Mesenchymal stem cell (in vitro differentiated cells and primary cell): ENCODE data around the gene TRAF4.

Experiments used
- DNase-seq: peaks from one replicate; pipeline ENCODE4 v3.0.0-alpha.2; 2013
- H2AFZ ChIP-seq: one replicate; pipeline ENCODE4 v1.6.1; 2013; ENCODE audit warnings: low read depth, mild to moderate bottlenecking, control low read depth, inconsistent platforms, low read length, moderate library complexity
- H2AK5ac ChIP-seq: 2 replicates; pipeline ENCODE4 v1.6.1; 2013; ENCODE audit warnings: low read length, moderate library complexity, mild to moderate bottlenecking, inconsistent platforms; ENCODE audit not compliant: severe bottlenecking
- H2BK120ac ChIP-seq: one replicate; pipeline ENCODE4 v1.6.1; 2013; ENCODE audit warnings: low read depth, mild to moderate bottlenecking, inconsistent platforms, low read length, moderate library complexity
- H2BK12ac ChIP-seq, 2 experiments: one replicate each; pipeline ENCODE4 v1.6.1; 2013; ENCODE audit warnings: inconsistent platforms in 2 of 2, low read length in 2 of 2, mild to moderate bottlenecking in 2 of 2, moderate library complexity in 2 of 2, control low read depth in 1 of 2
- H2BK15ac ChIP-seq: one replicate; pipeline ENCODE4 v1.6.1; 2013; ENCODE audit warnings: mild to moderate bottlenecking, low read depth, inconsistent platforms; ENCODE audit not compliant: poor library complexity, severe bottlenecking
- H2BK5ac ChIP-seq: 2 replicates; pipeline ENCODE4 v1.6.1; 2013; ENCODE audit warnings: low read depth, mild to moderate bottlenecking, low read length, control low read depth, inconsistent platforms; ENCODE audit not compliant: poor library complexity, severe bottlenecking
- H3K14ac ChIP-seq, 2 experiments: one replicate each; pipeline ENCODE4 v1.6.1; 2013; ENCODE audit warnings: inconsistent platforms in 2 of 2, low read length in 2 of 2, control low read depth in 1 of 2, mild to moderate bottlenecking in 1 of 2, moderate library complexity in 1 of 2
- H3K18ac ChIP-seq, 2 experiments: one replicate each; pipeline ENCODE4 v1.6.1; 2013; ENCODE audit warnings: inconsistent platforms in 2 of 2, low read length in 2 of 2, control low read depth in 1 of 2, low read depth in 1 of 2, mild to moderate bottlenecking in 1 of 2
- H3K23ac ChIP-seq, 2 experiments: one replicate each; pipeline ENCODE4 v1.6.1; 2013; ENCODE audit warnings: inconsistent platforms in 2 of 2, low read length in 2 of 2, mild to moderate bottlenecking in 2 of 2, moderate library complexity in 2 of 2, control low read depth in 1 of 2
- H3K27ac ChIP-seq: 2 replicates; pipeline ENCODE4 v1.5.1; 2013; ENCODE audit warnings: mild to moderate bottlenecking, moderate library complexity, low read length, control low read depth, inconsistent platforms; ENCODE audit not compliant: poor library complexity, severe bottlenecking
- H3K27me3 ChIP-seq, 2 experiments: 2 replicates each; pipeline versions ENCODE4 v1.6.1 to v1.7.0; 2013; ENCODE audit warnings: low read length in 2 of 2, mild to moderate bottlenecking in 2 of 2, moderate library complexity in 2 of 2, control low read depth in 1 of 2, inconsistent platforms in 1 of 2; ENCODE audit not compliant: control insufficient read depth in 1 of 2, insufficient read depth in 1 of 2
- H3K36me3 ChIP-seq, 2 experiments: 2 replicates each; pipeline versions ENCODE4 v1.6.1 to v1.7.0; 2013; ENCODE audit warnings: low read length in 2 of 2, control low read depth in 1 of 2, inconsistent platforms in 1 of 2, low read depth in 1 of 2, mild to moderate bottlenecking in 1 of 2; ENCODE audit not compliant: insufficient read depth in 2 of 2, control insufficient read depth in 1 of 2
- H3K4ac ChIP-seq, 2 experiments: one replicate each; pipeline ENCODE4 v1.6.1; 2013; ENCODE audit warnings: inconsistent platforms in 2 of 2, low read length in 2 of 2, mild to moderate bottlenecking in 2 of 2, moderate library complexity in 2 of 2, control low read depth in 1 of 2, low read depth in 1 of 2
- H3K4me1 ChIP-seq: 2 replicates; pipeline ENCODE4 v1.6.1; 2013; ENCODE audit warnings: low read depth, low read length, control low read depth; ENCODE audit not compliant: control insufficient read depth, insufficient read depth
- H3K4me2 ChIP-seq: 2 replicates; pipeline ENCODE4 v1.6.1; 2013; ENCODE audit warnings: low read length, mild to moderate bottlenecking, inconsistent platforms; ENCODE audit not compliant: poor library complexity, severe bottlenecking
- H3K4me3 ChIP-seq, 2 experiments: 2 replicates each; pipeline versions ENCODE4 v1.5.1 to v1.7.0; 2013; ENCODE audit warnings: low read length in 2 of 2, mild to moderate bottlenecking in 2 of 2, control low read depth in 1 of 2, low read depth in 1 of 2; ENCODE audit not compliant: insufficient read depth in 1 of 2
- H3K79me1 ChIP-seq: replicated peaks from 2 replicates; pipeline ENCODE4 v1.6.1; 2013; ENCODE audit warnings: mild to moderate bottlenecking, control low read depth, low read length, inconsistent platforms; ENCODE audit not compliant: poor library complexity, severe bottlenecking
- H3K9ac ChIP-seq: 2 replicates; pipeline ENCODE4 v1.7.0; 2013; ENCODE audit warnings: mild to moderate bottlenecking, low read length, moderate library complexity
- H3K9me3 ChIP-seq: 2 replicates; pipeline ENCODE4 v1.7.0; 2013; ENCODE audit warnings: mild to moderate bottlenecking, low read length; ENCODE audit not compliant: control insufficient read depth
- H4K8ac ChIP-seq: one replicate; pipeline ENCODE4 v1.6.1; 2013; ENCODE audit warnings: inconsistent platforms, mild to moderate bottlenecking, low read length, moderate library complexity
- H4K91ac ChIP-seq: one replicate; pipeline ENCODE4 v1.6.1; 2013; ENCODE audit warnings: mild to moderate bottlenecking, low read length, inconsistent platforms
- WGBS: methylation state at CpG from one replicate; pipeline ENCODE4 v1.1.7; 2013; ENCODE audit warnings: mixed read lengths; 5-methylcytosine and 5-hydroxymethylcytosine counted together

Gene TRAF4

DNA sequence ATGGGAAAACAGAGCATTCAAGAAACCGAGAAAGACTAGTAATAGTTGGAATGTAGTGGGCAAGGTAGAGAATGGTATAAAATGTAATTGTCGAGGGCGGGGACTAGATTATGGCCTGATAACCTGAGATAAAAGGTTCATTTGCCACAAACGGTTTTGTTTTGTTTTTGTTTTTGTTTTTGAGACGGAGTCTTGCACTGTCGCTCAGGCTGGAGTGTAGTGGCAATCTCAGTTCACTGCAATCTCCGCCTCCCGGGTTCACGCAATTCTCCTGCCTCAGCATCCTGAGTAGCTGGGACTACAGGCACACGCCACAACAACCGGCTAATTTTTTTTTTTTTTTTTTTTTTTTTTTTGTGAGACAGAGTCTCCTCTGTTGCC is 13.9 kb upstream of the TRAF4 start:
- DNase-seq = no peak
- no peak overlapping the region for H3K9ac ChIP-seq
- peaks cover 7 to 9% of the 10 kb centered on the region in 2 experiments for H3K36me3 ChIP-seq
- H3K18ac ChIP-seq = no peak overlapping the region
- peaks cover 18% of the 10 kb centered on the region for H3K4me1 ChIP-seq
- no peak overlapping the region for H2BK12ac ChIP-seq
- no peak overlapping the region for H3K14ac ChIP-seq
- H3K79me1 ChIP-seq = peaks cover 2% of the 10 kb centered on the region
- H3K27ac ChIP-seq = no peak overlapping the region
- H2BK5ac ChIP-seq = no peak overlapping the region
- H3K4me3 ChIP-seq = no peak overlapping the region
- no peak overlapping the region for H4K91ac ChIP-seq
- no peak overlapping the region for H3K4me2 ChIP-seq
- H2BK15ac ChIP-seq = no peak overlapping the region
- H3K4ac ChIP-seq = no peak overlapping the region
- no peak overlapping the region for H2AFZ ChIP-seq
- H2AK5ac ChIP-seq = no peak overlapping the region
- H3K9me3 ChIP-seq = no peaks in the 10 kb centered on the region
- H2BK120ac ChIP-seq = no peak overlapping the region
- H3K23ac ChIP-seq = no peak overlapping the region
- no peaks in the 10 kb centered on the region for H3K27me3 ChIP-seq
- WGBS = 91% methylated on average over 11 of the region's 11 CpGs
- H4K8ac ChIP-seq = no peak overlapping the region

DNA sequence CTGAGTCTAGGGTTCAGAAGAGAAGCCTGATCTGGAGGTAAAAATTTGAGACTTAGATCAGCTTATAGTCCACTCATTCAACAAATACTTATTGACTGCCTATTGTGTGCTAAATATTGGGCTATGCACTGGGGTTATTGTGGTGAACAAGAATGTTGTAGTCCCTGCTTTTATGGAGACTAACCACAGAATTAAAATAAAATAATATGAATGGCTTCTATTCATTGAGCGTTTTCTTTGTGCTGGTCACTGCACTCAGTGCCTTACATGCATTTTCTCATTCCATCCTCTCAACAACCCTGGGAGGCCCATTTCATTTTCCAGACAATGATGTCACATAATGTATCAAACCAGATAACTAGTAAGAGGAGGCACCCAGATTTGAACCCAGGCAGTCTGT is 10.5 kb upstream of the TRAF4 start:
- H3K23ac ChIP-seq = no peak overlapping the region
- no peak overlapping the region for H4K8ac ChIP-seq
- no peaks in the 10 kb centered on the region for H3K9me3 ChIP-seq
- H2BK120ac ChIP-seq = no peak overlapping the region
- H3K14ac ChIP-seq = no peak overlapping the region
- no peak overlapping the region for H2AK5ac ChIP-seq
- H3K4me1 ChIP-seq = peaks cover 7% of the 10 kb centered on the region
- no peak for DNase-seq
- no peaks in the 10 kb centered on the region for H3K27me3 ChIP-seq
- no peak overlapping the region for H2BK12ac ChIP-seq
- H2AFZ ChIP-seq = no peak overlapping the region
- H2BK5ac ChIP-seq = no peak overlapping the region
- no peak overlapping the region for H3K27ac ChIP-seq
- peaks cover 11 to 21% of the 10 kb centered on the region in 2 experiments for H3K36me3 ChIP-seq
- H4K91ac ChIP-seq = no peak overlapping the region
- H3K18ac ChIP-seq = no peak overlapping the region
- H2BK15ac ChIP-seq = no peak overlapping the region
- no peak overlapping the region for H3K4me3 ChIP-seq
- no peak overlapping the region for H3K9ac ChIP-seq
- no peak overlapping the region for H3K4me2 ChIP-seq
- no peak overlapping the region for H3K4ac ChIP-seq
- peaks cover 2% of the 10 kb centered on the region for H3K79me1 ChIP-seq
- 96% methylated on average over 1 of the region's 1 CpG for WGBS

DNA sequence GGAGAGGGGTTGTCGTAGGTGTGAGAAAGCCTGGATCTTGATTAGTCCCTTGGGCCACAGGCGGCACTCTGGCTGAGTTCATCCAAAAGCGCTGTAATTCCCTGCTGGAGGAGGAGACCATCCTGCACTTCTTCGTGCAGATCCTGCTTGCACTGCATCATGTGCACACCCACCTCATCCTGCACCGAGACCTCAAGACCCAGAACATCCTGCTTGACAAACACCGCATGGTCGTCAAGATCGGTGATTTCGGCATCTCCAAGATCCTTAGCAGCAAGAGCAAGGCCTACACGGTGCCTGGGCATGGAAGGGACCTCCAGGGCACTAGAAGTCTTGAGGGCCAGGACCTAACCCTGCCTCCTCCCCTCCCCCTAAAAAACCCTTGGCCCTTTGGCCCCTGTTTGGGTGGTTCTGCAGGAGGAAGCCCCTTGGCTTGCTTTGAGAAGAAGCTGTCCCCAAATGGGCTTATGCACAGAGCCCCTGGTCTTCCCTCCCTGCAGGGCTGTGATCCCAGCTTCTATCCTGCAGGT is 9.0 kb upstream of the TRAF4 start:
- H2BK120ac ChIP-seq = no peak overlapping the region
- no peaks in the 10 kb centered on the region for H3K27me3 ChIP-seq
- 98% methylated on average over 10 of the region's 10 CpGs for WGBS
- no peak overlapping the region for H3K4me2 ChIP-seq
- no peak overlapping the region for H3K4ac ChIP-seq
- no peak overlapping the region for H3K9ac ChIP-seq
- no peak overlapping the region for H3K4me3 ChIP-seq
- H3K4me1 ChIP-seq = peaks cover 6% of the 10 kb centered on the region
- no peaks in the 10 kb centered on the region for H3K9me3 ChIP-seq
- H3K18ac ChIP-seq = no peak overlapping the region
- no peak overlapping the region for H4K8ac ChIP-seq
- no peak for DNase-seq
- no peak overlapping the region for H2BK15ac ChIP-seq
- no peak overlapping the region for H2BK12ac ChIP-seq
- H3K14ac ChIP-seq = no peak overlapping the region
- H3K36me3 ChIP-seq = peaks cover 19 to 25% of the 10 kb centered on the region in 2 experiments
- H4K91ac ChIP-seq = no peak overlapping the region
- H3K27ac ChIP-seq = no peak overlapping the region
- H2AFZ ChIP-seq = no peak overlapping the region
- no peak overlapping the region for H3K23ac ChIP-seq
- no peak overlapping the region for H2AK5ac ChIP-seq
- H2BK5ac ChIP-seq = no peak overlapping the region
- peaks cover under 1% of the 10 kb centered on the region for H3K79me1 ChIP-seq

DNA sequence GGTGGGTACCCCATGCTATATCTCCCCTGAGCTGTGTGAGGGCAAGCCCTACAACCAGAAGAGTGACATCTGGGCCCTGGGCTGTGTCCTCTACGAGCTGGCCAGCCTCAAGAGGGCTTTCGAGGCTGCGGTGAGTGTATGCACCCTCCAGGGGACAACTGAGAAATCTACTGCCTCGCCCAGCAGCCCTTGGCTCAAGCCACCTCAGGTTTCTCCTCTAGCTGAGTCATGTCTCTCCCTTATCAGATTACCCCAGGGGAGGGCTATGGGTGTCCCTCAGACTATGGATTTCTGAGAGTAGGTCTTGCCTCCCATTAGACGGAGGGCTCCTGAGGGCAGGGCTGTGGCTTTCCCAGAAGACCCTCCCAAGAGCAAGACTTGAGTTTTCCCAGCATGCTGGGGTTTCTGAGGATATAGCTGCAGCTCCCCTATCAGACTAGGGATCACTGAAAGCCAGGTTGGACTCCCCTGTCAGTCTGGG is 8.5 kb upstream of the TRAF4 start:
- H3K4me1 ChIP-seq = peaks cover 6% of the 10 kb centered on the region
- H2BK120ac ChIP-seq = no peak overlapping the region
- no peak overlapping the region for H2BK12ac ChIP-seq
- no peak overlapping the region for H3K18ac ChIP-seq
- no peak overlapping the region for H3K4me2 ChIP-seq
- no peak overlapping the region for H2BK15ac ChIP-seq
- no peak overlapping the region for H4K91ac ChIP-seq
- H3K9me3 ChIP-seq = no peaks in the 10 kb centered on the region
- no peak overlapping the region for H3K4ac ChIP-seq
- H3K23ac ChIP-seq = no peak overlapping the region
- 78% methylated on average over 4 of the region's 5 CpGs for WGBS
- no peak for DNase-seq
- no peak overlapping the region for H3K27ac ChIP-seq
- no peak overlapping the region for H2AK5ac ChIP-seq
- H3K9ac ChIP-seq = no peak overlapping the region
- no peaks in the 10 kb centered on the region for H3K79me1 ChIP-seq
- H3K4me3 ChIP-seq = no peak overlapping the region
- peaks cover 19 to 27% of the 10 kb centered on the region in 2 experiments for H3K36me3 ChIP-seq
- H3K27me3 ChIP-seq = no peaks in the 10 kb centered on the region
- H2AFZ ChIP-seq = no peak overlapping the region
- H3K14ac ChIP-seq = no peak overlapping the region
- no peak overlapping the region for H4K8ac ChIP-seq
- no peak overlapping the region for H2BK5ac ChIP-seq
